ENCODE data around the gene SENP1.

DNA sequence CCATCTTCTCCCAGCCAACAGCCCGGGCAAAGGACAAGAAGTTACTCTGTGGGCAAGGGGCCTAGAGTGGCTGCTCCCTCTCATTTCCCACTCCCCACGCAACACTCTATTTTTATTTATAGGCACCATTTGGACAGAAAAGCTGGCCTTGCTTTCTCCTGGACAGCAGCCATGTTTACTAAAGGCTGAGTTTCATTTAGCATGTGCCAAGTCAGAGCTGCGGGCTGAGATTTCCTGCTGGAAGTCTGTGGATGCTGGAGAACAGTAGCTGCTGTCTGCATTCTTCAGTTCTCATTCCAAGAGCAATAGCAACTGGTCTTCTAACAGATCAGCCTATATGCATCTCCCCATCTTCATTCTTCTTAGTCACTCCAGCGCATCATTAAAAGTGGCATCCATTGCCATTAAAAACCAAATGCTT lies 109.9 kb downstream of the SENP1 start:
- TF ChIP-seq, protein P1, sequence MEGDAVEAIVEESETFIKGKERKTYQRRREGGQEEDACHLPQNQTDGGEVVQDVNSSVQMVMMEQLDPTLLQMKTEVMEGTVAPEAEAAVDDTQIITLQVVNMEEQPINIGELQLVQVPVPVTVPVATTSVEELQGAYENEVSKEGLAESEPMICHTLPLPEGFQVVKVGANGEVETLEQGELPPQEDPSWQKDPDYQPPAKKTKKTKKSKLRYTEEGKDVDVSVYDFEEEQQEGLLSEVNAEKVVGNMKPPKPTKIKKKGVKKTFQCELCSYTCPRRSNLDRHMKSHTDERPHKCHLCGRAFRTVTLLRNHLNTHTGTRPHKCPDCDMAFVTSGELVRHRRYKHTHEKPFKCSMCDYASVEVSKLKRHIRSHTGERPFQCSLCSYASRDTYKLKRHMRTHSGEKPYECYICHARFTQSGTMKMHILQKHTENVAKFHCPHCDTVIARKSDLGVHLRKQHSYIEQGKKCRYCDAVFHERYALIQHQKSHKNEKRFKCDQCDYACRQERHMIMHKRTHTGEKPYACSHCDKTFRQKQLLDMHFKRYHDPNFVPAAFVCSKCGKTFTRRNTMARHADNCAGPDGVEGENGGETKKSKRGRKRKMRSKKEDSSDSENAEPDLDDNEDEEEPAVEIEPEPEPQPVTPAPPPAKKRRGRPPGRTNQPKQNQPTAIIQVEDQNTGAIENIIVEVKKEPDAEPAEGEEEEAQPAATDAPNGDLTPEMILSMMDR (IDR thresholded peaks at IDR 0.05), result no peak
- no peak for TF ChIP-seq POLR2A (IDR thresholded peaks at IDR 0.05)

Measured in adrenal gland (tissue), 5 donors.